Activated CD4-positive, alpha-beta T cell treated with anti-CD3 and anti-CD28 coated beads, Interleukin-2, amount 10 ng/mL, durations not matched to agents 7 days and 5 days (primary cell): ENCODE data around the gene SLAMF9. TPM values are rescaled to one million over a fixed set of nuclear protein-coding genes. Genes with fewer than 3 reads are reported as not detected.

Experiments
- CTCF ChIA-PET: fragments of 350-600 bp; sonication (Branson Sonifier 250); formaldehyde crosslinking; loops from one replicate; lab custom pipeline; 2021; ENCODE audit warnings: antibody characterized with exemption; lab: Charles Lee
- POLR2A ChIA-PET: fragments of 350-600 bp; sonication (Branson Sonifier 250); formaldehyde crosslinking; loops from one replicate; lab custom pipeline; 2021; ENCODE audit warnings: antibody characterized with exemption; lab: Charles Lee
- DNase-seq: peaks from one replicate; pipeline ENCODE4 v3.0.0-alpha.2; 2020
- H3K27ac Mint-ChIP-seq: one replicate; pipeline ENCODE4 v1.8.0; 2021; ENCODE audit warnings: mild to moderate bottlenecking, moderate library complexity, mixed read lengths
- H3K27me3 Mint-ChIP-seq: one replicate; pipeline ENCODE4 v1.8.0; 2021; ENCODE audit warnings: mixed read lengths
- H3K36me3 Mint-ChIP-seq: one replicate; pipeline ENCODE4 v1.8.0; 2021; ENCODE audit warnings: low read depth, mixed read lengths
- H3K4me1 Mint-ChIP-seq: one replicate; pipeline ENCODE4 v1.8.0; 2021; ENCODE audit warnings: mixed read lengths
- H3K4me3 Mint-ChIP-seq: one replicate; pipeline ENCODE4 v1.8.0; 2021; ENCODE audit warnings: mild to moderate bottlenecking, moderate library complexity, mixed read lengths
- H3K9me3 Mint-ChIP-seq: one replicate; pipeline ENCODE4 v1.8.0; 2021; ENCODE audit warnings: mixed read lengths
- total RNA-seq, 2 experiments: library from RNA; stranded (reverse); gene quantifications; one replicate each; pipeline ENCODE4 v1.2.3, GENCODE V29; 2021

SLAMF9 gene
- total RNA-seq, 2 experiments from 2014 or later = not detected

DNA sequence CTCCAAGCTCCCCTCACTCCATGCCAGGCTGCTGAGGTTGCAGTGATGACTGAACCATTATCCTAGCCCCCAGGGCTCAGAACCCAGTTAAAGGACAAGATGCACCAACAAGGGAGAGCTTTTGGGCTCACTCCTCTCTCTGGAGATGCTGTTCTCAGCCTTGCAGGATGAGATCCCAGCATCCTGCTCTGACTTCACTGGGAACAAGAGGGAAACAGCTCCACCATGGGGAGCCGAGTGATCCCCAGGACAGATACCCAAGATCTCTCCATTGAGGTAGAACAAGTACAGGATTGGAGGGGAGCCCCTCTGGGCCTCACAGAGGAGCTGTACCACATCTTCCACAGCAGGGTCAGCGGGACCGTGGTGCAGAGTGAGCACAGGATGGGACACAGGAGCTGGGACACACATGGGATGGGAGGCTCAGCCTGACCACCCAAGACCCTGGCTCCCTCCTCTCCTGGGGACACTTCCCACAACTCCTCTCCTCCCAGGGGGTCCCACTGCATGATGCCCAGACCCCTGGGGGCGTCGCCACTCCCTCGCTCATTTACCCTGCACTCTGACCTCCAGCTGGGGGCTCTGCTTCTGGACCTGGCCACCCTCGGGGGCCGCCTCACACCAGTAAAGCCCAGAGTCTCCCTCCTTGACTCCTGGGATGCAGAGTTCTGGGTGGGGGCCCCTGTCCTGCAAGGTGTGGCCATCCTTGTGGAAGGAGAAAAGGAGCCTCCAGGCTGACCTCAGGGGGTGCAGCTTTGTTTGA lies 18.6 kb upstream of the SLAMF9 start:
- ChIA-PET CTCF (interaction anchor here (0.9 to 1.4 kb wide), 2 partner anchors 10 to 34 kb away, joined by 3 to 4 read pairs; no protein-coding TSS in a partner anchor), POLR2A (interaction anchor here (0.9 kb wide), 1 partner anchor 85 kb away, joined by 4 read pairs; no protein-coding TSS in a partner anchor)
- no peak overlapping the region for H3K4me3 Mint-ChIP-seq
- no peaks in the 10 kb centered on the region for H3K36me3 Mint-ChIP-seq
- no peak overlapping the region for H3K27ac Mint-ChIP-seq
- peaks cover 26% of the 10 kb centered on the region for H3K27me3 Mint-ChIP-seq
- no peak for DNase-seq
- no peaks in the 10 kb centered on the region for H3K9me3 Mint-ChIP-seq
- H3K4me1 Mint-ChIP-seq = no peaks in the 10 kb centered on the region

GRCh38 chr1:159970932-159971342 lies 16.9 kb upstream of the SLAMF9 start:
- no peak overlapping the region for H3K4me3 Mint-ChIP-seq
- DNase-seq = no peak
- peaks cover 25% of the 10 kb centered on the region for H3K27me3 Mint-ChIP-seq
- H3K4me1 Mint-ChIP-seq = no peaks in the 10 kb centered on the region
- no peaks in the 10 kb centered on the region for H3K36me3 Mint-ChIP-seq
- ChIA-PET POLR2A (no interaction called here), CTCF (interaction anchor here (1.4 kb wide), 1 partner anchor 8 kb away, joined by 4 read pairs; no protein-coding TSS in a partner anchor)
- H3K9me3 Mint-ChIP-seq = no peaks in the 10 kb centered on the region
- no peak overlapping the region for H3K27ac Mint-ChIP-seq

- Mint-ChIP-seq H3K4me3 (no peak overlapping the region), H3K9me3 (no peaks in the 10 kb centered on the region), H3K36me3 (no peaks in the 10 kb centered on the region), H3K4me1 (no peaks in the 10 kb centered on the region), H3K27me3 (peaks cover 38% of the 10 kb centered on the region), H3K27ac (no peak overlapping the region)
- no peak for DNase-seq
- CTCF ChIA-PET = interaction anchor here (0.6 kb wide), 1 partner anchor 1267 kb away, joined by 3 read pairs; no protein-coding TSS in a partner anchor
- POLR2A ChIA-PET = no interaction called here
These were observed 14.9 kb upstream of the SLAMF9 start for GRCh38 chr1:159968901-159969300.

GRCh38 chr1:159965263-159965662 lies 11.2 kb upstream of the SLAMF9 start:
- Mint-ChIP-seq H3K4me1 (no peaks in the 10 kb centered on the region), H3K27me3 (peaks cover 41% of the 10 kb centered on the region), H3K9me3 (no peaks in the 10 kb centered on the region), H3K4me3 (no peak overlapping the region), H3K36me3 (no peaks in the 10 kb centered on the region), H3K27ac (no peak overlapping the region)
- ChIA-PET POLR2A (no interaction called here), CTCF (interaction anchor here (1.1 kb wide), 1 partner anchor 69 kb away, joined by 3 read pairs; no protein-coding TSS in a partner anchor)
- no peak for DNase-seq

DNA sequence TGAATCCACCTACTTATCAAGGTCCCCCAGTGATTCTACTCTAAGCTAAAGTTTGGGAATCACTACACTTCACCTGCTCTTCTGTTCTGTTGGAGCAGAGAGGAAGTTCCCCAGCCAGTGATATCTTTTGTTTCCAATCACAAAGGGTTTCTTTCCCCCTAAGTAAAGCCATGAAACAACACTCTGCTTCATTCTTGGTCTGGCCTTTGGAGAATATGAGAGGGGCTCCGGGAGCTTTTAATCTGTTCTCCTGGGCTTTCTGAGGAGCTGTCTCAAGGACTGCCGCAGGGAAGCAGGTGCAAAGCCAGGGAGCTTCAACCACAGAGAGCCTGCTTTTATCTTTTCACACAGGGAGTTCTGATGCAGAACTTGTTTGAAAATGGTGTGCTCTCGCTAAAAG lies 10.1 kb upstream of the SLAMF9 start:
- ChIA-PET CTCF (interaction anchor here (1.0 kb wide), 1 partner anchor 42 kb away, joined by 3 read pairs; no protein-coding TSS in a partner anchor), POLR2A (no interaction called here)
- H3K36me3 Mint-ChIP-seq = no peaks in the 10 kb centered on the region
- no peak overlapping the region for H3K4me3 Mint-ChIP-seq
- H3K4me1 Mint-ChIP-seq = peaks cover 2% of the 10 kb centered on the region
- H3K9me3 Mint-ChIP-seq = no peaks in the 10 kb centered on the region
- no peak overlapping the region for H3K27ac Mint-ChIP-seq
- DNase-seq = no peak
- peaks cover 39% of the 10 kb centered on the region for H3K27me3 Mint-ChIP-seq

DNA sequence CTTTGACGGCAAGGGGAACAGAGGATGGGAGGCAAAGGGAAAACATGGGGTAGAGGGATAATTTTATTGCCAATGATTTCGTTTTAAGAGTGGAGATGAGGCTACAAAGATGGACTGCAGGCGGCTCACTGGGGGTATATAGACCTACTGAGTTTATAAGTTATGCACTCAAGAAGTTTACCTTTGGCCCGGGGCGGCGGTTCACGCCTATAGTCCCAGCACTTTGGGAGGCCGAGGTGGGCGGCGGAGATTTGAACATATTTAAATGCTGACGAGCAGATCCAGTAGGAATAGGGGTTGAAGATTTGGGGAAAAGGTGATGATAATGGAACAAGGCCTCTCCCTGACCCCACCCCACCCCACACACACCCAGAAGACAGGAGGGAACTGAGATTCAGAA lies 8.1 kb upstream of the SLAMF9 start:
- Mint-ChIP-seq H3K27me3 (peaks cover 23% of the 10 kb centered on the region), H3K4me3 (no peak overlapping the region), H3K27ac (no peak overlapping the region), H3K36me3 (no peaks in the 10 kb centered on the region), H3K4me1 (peaks cover 8% of the 10 kb centered on the region), H3K9me3 (no peaks in the 10 kb centered on the region)
- POLR2A ChIA-PET = no interaction called here
- CTCF ChIA-PET = interaction anchor here (1.5 kb wide), 1 partner anchor 9 kb away, joined by 4 read pairs; no protein-coding TSS in a partner anchor
- DNase-seq = no peak

GRCh38 chr1:159961636-159962035 lies 7.6 kb upstream of the SLAMF9 start:
- H3K27ac Mint-ChIP-seq = no peak overlapping the region
- H3K9me3 Mint-ChIP-seq = no peaks in the 10 kb centered on the region
- H3K4me1 Mint-ChIP-seq = peaks cover 8% of the 10 kb centered on the region
- H3K36me3 Mint-ChIP-seq = no peaks in the 10 kb centered on the region
- H3K27me3 Mint-ChIP-seq = peaks cover 20% of the 10 kb centered on the region
- POLR2A ChIA-PET = no interaction called here
- DNase-seq = no peak
- CTCF ChIA-PET = no interaction called here
- no peak overlapping the region for H3K4me3 Mint-ChIP-seq

- peaks cover 8% of the 10 kb centered on the region for H3K4me1 Mint-ChIP-seq
- no peak overlapping the region for H3K27ac Mint-ChIP-seq
- no peak overlapping the region for H3K4me3 Mint-ChIP-seq
- H3K27me3 Mint-ChIP-seq = peaks cover 16% of the 10 kb centered on the region
- ChIA-PET CTCF (no interaction called here), POLR2A (no interaction called here)
- H3K36me3 Mint-ChIP-seq = no peaks in the 10 kb centered on the region
- DNase-seq = no peak
- no peaks in the 10 kb centered on the region for H3K9me3 Mint-ChIP-seq
These were observed 6.8 kb upstream of the SLAMF9 start for GRCh38 chr1:159960721-159961381.

DNA sequence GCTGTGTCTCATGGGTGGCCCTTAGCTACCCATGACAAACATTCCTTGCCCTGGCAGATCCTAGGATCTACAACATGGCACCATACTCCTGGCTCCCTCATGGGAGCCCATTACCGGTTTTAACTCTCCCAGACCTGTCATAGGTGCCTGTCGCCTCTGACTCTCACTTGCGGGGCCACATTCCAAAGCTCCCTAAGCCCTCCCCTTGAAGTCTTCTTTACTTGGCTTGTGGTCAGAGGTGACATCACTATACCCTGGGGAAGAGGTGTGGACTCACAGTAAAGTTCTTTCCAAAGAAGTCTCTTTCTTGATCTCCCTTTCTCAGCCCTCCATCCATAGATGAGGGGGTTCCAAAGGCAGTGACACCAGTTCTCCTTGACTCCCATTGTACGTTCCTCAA lies 5.4 kb upstream of the SLAMF9 start:
- peaks cover 11% of the 10 kb centered on the region for H3K27me3 Mint-ChIP-seq
- no peak for DNase-seq
- peaks cover 8% of the 10 kb centered on the region for H3K4me1 Mint-ChIP-seq
- no peaks in the 10 kb centered on the region for H3K36me3 Mint-ChIP-seq
- ChIA-PET CTCF (no interaction called here), POLR2A (no interaction called here)
- no peak overlapping the region for H3K27ac Mint-ChIP-seq
- H3K9me3 Mint-ChIP-seq = no peaks in the 10 kb centered on the region
- no peak overlapping the region for H3K4me3 Mint-ChIP-seq

DNA sequence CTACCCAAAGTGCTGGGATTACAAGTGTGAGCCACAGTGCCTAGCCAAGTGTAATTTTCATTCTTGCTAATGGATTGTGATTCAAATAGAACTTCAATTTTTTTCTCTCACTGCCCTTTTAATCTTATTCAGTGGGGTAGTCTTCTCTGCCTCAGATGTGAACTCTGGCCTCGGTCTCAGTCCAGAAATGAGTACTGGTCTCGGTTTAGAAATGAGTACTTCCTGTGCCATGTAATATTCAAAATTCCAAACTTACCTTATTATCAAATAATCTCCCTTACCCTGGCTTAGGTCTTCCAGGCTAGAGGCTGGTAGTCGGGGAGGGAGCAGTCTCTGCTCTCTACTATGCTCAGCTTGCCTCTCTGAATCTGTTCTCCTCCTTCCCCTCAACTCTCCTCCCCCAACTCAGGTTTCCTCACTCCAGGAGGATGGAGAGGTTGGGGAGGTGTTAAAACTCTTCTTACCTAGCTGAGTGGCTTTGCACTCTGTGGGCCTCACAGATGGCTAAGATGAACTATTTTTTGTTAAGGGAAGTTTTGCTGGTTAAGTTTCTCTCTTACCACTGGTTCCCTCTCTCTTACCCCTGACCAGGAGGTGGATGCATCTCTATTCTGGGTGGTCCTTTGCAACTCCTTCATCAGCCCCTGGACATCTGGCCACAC lies 4.8 kb upstream of the SLAMF9 start:
- ChIA-PET POLR2A (no interaction called here), CTCF (interaction anchor here (0.8 kb wide), 1 partner anchor 101 kb away, joined by 3 read pairs; no protein-coding TSS in a partner anchor)
- Mint-ChIP-seq H3K9me3 (no peaks in the 10 kb centered on the region), H3K4me3 (no peak overlapping the region), H3K27ac (no peak overlapping the region), H3K4me1 (peaks cover 8% of the 10 kb centered on the region), H3K36me3 (no peaks in the 10 kb centered on the region), H3K27me3 (peaks cover 14% of the 10 kb centered on the region)
- no peak for DNase-seq

DNA sequence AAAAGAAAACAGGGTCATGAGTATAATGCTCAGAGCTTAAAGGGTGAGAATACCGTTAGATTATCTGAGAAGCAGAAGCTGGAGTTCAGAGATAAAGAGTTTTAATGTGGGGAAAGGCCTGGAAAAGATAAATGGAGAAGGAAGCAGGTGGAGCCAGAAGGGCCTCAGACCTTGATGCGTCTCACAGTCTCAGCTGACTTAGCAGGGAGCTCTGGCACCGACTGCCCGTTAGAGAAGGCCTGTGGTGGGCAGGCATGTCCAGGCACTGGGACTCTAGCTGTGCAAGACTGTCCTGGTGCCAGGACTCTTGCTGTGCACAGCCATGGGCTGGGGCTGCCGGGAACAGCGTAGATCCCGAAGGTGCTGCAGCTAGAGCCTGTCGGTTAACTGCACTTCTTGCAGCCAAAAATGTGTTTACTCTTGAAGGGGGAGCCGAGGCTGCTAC lies 3.8 kb upstream of the SLAMF9 start:
- DNase-seq = no peak
- CTCF ChIA-PET = interaction anchor here (0.6 to 1.3 kb wide), 4 partner anchors 12 to 548 kb away, joined by 3 to 4 read pairs (median 3); no protein-coding TSS in a partner anchor
- no peaks in the 10 kb centered on the region for H3K36me3 Mint-ChIP-seq
- H3K27ac Mint-ChIP-seq = no peak overlapping the region
- POLR2A ChIA-PET = no interaction called here
- H3K4me1 Mint-ChIP-seq = peaks cover 8% of the 10 kb centered on the region
- no peaks in the 10 kb centered on the region for H3K9me3 Mint-ChIP-seq
- no peak overlapping the region for H3K4me3 Mint-ChIP-seq
- peaks cover 15% of the 10 kb centered on the region for H3K27me3 Mint-ChIP-seq

GRCh38 chr1:159955456-159955855 lies 1.4 kb upstream of the SLAMF9 start:
- H3K4me1 Mint-ChIP-seq = peaks cover 8% of the 10 kb centered on the region

More at GRCh38 chr1:159955456-159955855, 1.4 kb upstream of the SLAMF9 start:
- ChIA-PET POLR2A (no interaction called here), CTCF (interaction anchor here (0.6 to 1.2 kb wide), 2 partner anchors 50 to 63 kb away, joined by 3 to 4 read pairs; no protein-coding TSS in a partner anchor)
- peaks cover 22% of the 10 kb centered on the region for H3K27me3 Mint-ChIP-seq
- H3K27ac Mint-ChIP-seq = no peak overlapping the region
- no peak for DNase-seq
- H3K9me3 Mint-ChIP-seq = no peaks in the 10 kb centered on the region
- no peak overlapping the region for H3K4me3 Mint-ChIP-seq
- H3K36me3 Mint-ChIP-seq = no peaks in the 10 kb centered on the region
